K562 (cell line): Measurements from ENCODE around the gene ANAPC10. TPM values are rescaled to one million over a fixed set of nuclear protein-coding genes. Genes with fewer than 3 reads are reported as not detected.

ENCODE experiments used
- CBFA2T2 ChIP-seq: fragments of 450-650 bp; conservative IDR thresholded peaks from 2 replicates; pipeline ENCODE4 v1.6.1; 2017; ENCODE audit warnings: mild to moderate bottlenecking
- ELF2 ChIP-seq: fragments of 250-450 bp; sonication (Bioruptor Pico); IDR thresholded peaks from 2 replicates; pipeline ENCODE4 v1.5.0; 2021; ENCODE audit warnings: mild to moderate bottlenecking
- HDAC8 ChIP-seq: fragments of 450-650 bp; IDR thresholded peaks from 2 replicates; pipeline ENCODE4 v1.6.1; 2016; ENCODE audit warnings: mild to moderate bottlenecking, missing genetic modification characterization, moderate library complexity, missing compliant biosample characterization
- HLTF ChIP-seq: fragments of 450-650 bp; IDR thresholded peaks from 2 replicates; pipeline ENCODE4 v1.6.1; 2016
- HMGN3 ChIP-seq: IDR thresholded peaks from 2 replicates; pipeline ENCODE4 v1.6.1; 2011; ENCODE audit warnings: borderline replicate concordance, low read depth, mild to moderate bottlenecking, mixed read lengths, low read length; ENCODE audit not compliant: insufficient read length; ENCODE audit errors: extremely low read depth
- HNRNPK ChIP-seq: fragments of 200-400 bp; formaldehyde crosslinking; IDR thresholded peaks from one replicate; pipeline ENCODE4 v1.6.1; 2018; ENCODE audit warnings: mild to moderate bottlenecking, low read depth, low read length; ENCODE audit not compliant: poor library complexity, severe bottlenecking
- MTA1 ChIP-seq: fragments of 450-650 bp; IDR thresholded peaks from 2 replicates; pipeline ENCODE4 v1.6.1; 2017; ENCODE audit warnings: borderline replicate concordance
- NCOA6 ChIP-seq: fragments of 450-650 bp; IDR thresholded peaks from 2 replicates; pipeline ENCODE4 v1.6.1; 2017; ENCODE audit warnings: mild to moderate bottlenecking
- NFATC3 ChIP-seq: fragments of 450-650 bp; IDR thresholded peaks from 2 replicates; pipeline ENCODE4 v1.6.1; 2017; ENCODE audit warnings: mild to moderate bottlenecking
- POLR2AphosphoS5 ChIP-seq: IDR thresholded peaks from 2 replicates; pipeline ENCODE4 v1.6.1; 2011; ENCODE audit warnings: mild to moderate bottlenecking, low read depth, low read length, moderate library complexity; ENCODE audit not compliant: control insufficient read depth, insufficient read depth
- POU5F1 ChIP-seq: fragments of 150-350 bp; IDR thresholded peaks from 2 replicates; pipeline ENCODE4 v1.6.1; 2014; ENCODE audit warnings: borderline replicate concordance, low read length, low read depth, mild to moderate bottlenecking; ENCODE audit not compliant: partially characterized antibody
- PTTG1 ChIP-seq: fragments of 450-650 bp; IDR thresholded peaks from 2 replicates; pipeline ENCODE4 v1.6.1; 2016; ENCODE audit warnings: low read depth, mild to moderate bottlenecking, missing genetic modification characterization, missing compliant biosample characterization
- RAD51 ChIP-seq: fragments of 450-650 bp; IDR thresholded peaks from 2 replicates; pipeline ENCODE4 v1.7.1; 2016; ENCODE audit warnings: low read depth, mild to moderate bottlenecking, borderline replicate concordance
- SMARCB1 ChIP-seq: IDR thresholded peaks from 2 replicates; pipeline ENCODE4 v1.6.1; 2011; ENCODE audit warnings: improper control_type of control experiment, low read depth; ENCODE audit not compliant: insufficient read length
- SRF ChIP-seq, 2 experiments: fragments of 250-450, 450-650 bp in 1 of 2; sonication (Bioruptor Pico) in 1 of 2; sonication (generic) in 1 of 2; formaldehyde crosslinking; IDR thresholded peaks; 2 replicates each; pipeline versions ENCODE4 v1.5.0 to v1.5.1; 2020 to 2022; ENCODE audit warnings: mild to moderate bottlenecking in 1 of 2, missing genetic modification reagents in 1 of 2
- TCF3 ChIP-seq: sonication (generic); formaldehyde crosslinking; IDR thresholded peaks from 2 replicates; pipeline ENCODE4 v1.4.0; 2020; ENCODE audit warnings: mild to moderate bottlenecking, missing genetic modification reagents
- ZNF282 ChIP-seq: sonication (generic); formaldehyde crosslinking; IDR thresholded peaks from 2 replicates; pipeline ENCODE4 v1.8.1; 2023; ENCODE audit warnings: missing genetic modification reagents
- ZNF79 ChIP-seq: fragments of 250-450 bp; sonication (Bioruptor Pico); IDR thresholded peaks from 2 replicates; pipeline ENCODE4 v1.4.0; 2020; ENCODE audit warnings: low read depth, mild to moderate bottlenecking, moderate library complexity
- polyA plus RNA-seq, 8 experiments: library from polyadenylated mRNA; depleted of rRNA in 4 of 8; stranded (reverse) in 5 of 8; unstranded in 3 of 8; fragments of >200 nt; fragmentation: Nextera tagmentation in 2 of 8; fragmentation: Illumina TruSeq in 1 of 8; extraction: Ambion mirVana in 2 of 8; extraction: Trizol in 1 of 8; gene quantifications; 2 replicates each; pipeline versions ENCODE4 v1.2.1 to v1.2.3, GENCODE V29; 2011 to 2014; ENCODE audit warnings: inconsistent platforms in 1 of 8, missing spikeins in 1 of 8
- total RNA-seq, 7 experiments: library from RNA; depleted of rRNA in 6 of 7; stranded (reverse); fragments of >200 nt in 6 of 7; fragmentation: Illumina TruSeq in 2 of 7; extraction: Trizol in 2 of 7; gene quantifications; 2 replicates each; pipeline versions ENCODE4 v1.2.1 to v1.2.3, GENCODE V29; 2011 to 2021; ENCODE audit warnings: low replicate concordance in 1 of 7
- TF ChIP-seq, protein P1 (sequence below): conservative IDR thresholded peaks from 2 replicates; pipeline ENCODE4 v1.6.1; 2011; ENCODE audit warnings: low read depth, mild to moderate bottlenecking, low read length; ENCODE audit not compliant: control insufficient read depth
- TF ChIP-seq, protein P2 (sequence below): IDR thresholded peaks from 3 replicates; pipeline ENCODE4 v1.6.1; 2011; ENCODE audit warnings: borderline replicate concordance, mild to moderate bottlenecking, moderate library complexity; ENCODE audit not compliant: insufficient read length; ENCODE audit errors: extremely low read depth
- TF ChIP-seq, protein P3 (sequence below), 3 experiments: fragments of 200-800 bp in 1 of 3; sonication (Bioruptor generic) in 1 of 3; sonication (generic) in 1 of 3; formaldehyde crosslinking in 1 of 3; IDR thresholded peaks; 2 replicates each; pipeline versions ENCODE4 v1.6.1 to v1.8.0; 2016 to 2022; ENCODE audit warnings: mild to moderate bottlenecking in 2 of 3, missing compliant biosample characterization in 2 of 3, missing genetic modification characterization in 2 of 3, missing genetic modification reagents in 1 of 3

The ANAPC10 gene
- total and polyA plus RNA-seq, 9 of the 15 experiments (the other 6 are each of a cell fraction or from before 2014, with no cell fraction given), result 31.0 to 96.2 (median 60.3) TPM

DNA sequence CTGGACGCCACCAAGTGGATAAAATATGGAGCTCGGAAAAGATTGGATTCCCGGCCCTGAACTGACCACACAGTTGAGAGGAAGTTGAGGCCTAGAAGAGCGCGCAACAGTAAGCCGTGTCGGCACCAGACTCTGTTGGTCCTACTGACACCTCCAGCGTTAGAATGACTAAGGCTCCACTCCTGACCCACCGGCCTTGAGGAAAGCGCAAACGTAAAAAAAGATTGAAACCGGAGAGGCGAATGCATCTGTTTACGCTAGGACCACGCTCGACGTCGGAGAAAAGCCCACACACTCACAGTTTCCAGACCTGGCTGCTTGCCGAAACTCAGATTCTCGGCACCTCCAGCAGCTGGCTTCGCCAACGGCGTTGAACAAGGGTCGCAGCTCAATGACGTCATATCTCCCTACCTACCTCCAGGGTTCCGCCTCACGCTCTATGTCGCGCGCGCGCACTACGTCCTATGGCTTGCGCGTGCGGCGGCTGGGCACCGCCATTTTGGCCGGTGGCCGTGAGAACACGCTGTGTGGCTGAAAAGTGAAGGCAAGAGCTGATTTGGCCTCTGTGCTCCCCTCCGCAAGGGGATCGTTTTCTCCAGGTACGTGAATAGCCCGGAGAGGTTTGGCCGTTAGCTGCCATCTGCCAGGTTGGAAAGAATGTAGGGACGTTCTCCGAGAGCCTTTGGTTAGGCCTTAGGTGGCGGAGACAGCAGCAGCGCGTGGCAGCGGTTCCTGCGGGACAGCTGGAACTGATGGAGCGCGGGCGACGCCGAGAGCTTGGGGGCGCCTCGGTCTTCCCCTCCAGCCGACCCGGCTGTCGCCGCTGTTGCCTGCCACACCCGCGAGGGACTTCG lies at the start of gene ANAPC10, which contains the start of gene ABCE1 (continued):
- TF ChIP-seq, protein P1, sequence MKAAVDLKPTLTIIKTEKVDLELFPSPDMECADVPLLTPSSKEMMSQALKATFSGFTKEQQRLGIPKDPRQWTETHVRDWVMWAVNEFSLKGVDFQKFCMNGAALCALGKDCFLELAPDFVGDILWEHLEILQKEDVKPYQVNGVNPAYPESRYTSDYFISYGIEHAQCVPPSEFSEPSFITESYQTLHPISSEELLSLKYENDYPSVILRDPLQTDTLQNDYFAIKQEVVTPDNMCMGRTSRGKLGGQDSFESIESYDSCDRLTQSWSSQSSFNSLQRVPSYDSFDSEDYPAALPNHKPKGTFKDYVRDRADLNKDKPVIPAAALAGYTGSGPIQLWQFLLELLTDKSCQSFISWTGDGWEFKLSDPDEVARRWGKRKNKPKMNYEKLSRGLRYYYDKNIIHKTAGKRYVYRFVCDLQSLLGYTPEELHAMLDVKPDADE, result peak; percentile 75
- TF ChIP-seq SMARCB1 (no peak), HLTF (0 out of 2 replicates have a peak, but pooled peaks have one; percentile 24), HDAC8 (tag) (no peak), MTA1 (peak; percentile 99), NFATC3 (no peak), CBFA2T2 (no peak), ELF2 (CRISPR knock-in tag) (no peak), HNRNPK (no peak), NCOA6 (peak; percentile 67), SRF (CRISPR knock-in tag; IDR thresholded peaks at IDR 0.05) (no peak), HMGN3 (peak; percentile 76), POU5F1 (no peak), RAD51 (no peak; the same call in 1 of the 2 replicates), POLR2AphosphoS5 (peak; percentile 89), PTTG1 (tag) (no peak), ZNF79 (no peak), ZNF282 (CRISPR knock-in tag) (no peak), TCF3 (peak; percentile 40; the same call in 1 of the 2 replicates)
- TF ChIP-seq, protein P2, sequence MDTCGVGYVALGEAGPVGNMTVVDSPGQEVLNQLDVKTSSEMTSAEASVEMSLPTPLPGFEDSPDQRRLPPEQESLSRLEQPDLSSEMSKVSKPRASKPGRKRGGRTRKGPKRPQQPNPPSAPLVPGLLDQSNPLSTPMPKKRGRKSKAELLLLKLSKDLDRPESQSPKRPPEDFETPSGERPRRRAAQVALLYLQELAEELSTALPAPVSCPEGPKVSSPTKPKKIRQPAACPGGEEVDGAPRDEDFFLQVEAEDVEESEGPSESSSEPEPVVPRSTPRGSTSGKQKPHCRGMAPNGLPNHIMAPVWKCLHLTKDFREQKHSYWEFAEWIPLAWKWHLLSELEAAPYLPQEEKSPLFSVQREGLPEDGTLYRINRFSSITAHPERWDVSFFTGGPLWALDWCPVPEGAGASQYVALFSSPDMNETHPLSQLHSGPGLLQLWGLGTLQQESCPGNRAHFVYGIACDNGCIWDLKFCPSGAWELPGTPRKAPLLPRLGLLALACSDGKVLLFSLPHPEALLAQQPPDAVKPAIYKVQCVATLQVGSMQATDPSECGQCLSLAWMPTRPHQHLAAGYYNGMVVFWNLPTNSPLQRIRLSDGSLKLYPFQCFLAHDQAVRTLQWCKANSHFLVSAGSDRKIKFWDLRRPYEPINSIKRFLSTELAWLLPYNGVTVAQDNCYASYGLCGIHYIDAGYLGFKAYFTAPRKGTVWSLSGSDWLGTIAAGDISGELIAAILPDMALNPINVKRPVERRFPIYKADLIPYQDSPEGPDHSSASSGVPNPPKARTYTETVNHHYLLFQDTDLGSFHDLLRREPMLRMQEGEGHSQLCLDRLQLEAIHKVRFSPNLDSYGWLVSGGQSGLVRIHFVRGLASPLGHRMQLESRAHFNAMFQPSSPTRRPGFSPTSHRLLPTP, result no peak
- TF ChIP-seq, protein P3, sequence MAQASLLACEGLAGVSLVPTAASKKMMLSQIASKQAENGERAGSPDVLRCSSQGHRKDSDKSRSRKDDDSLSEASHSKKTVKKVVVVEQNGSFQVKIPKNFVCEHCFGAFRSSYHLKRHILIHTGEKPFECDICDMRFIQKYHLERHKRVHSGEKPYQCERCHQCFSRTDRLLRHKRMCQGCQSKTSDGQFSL (CRISPR knock-in tag; IDR thresholded peaks at IDR 0.05), result no peak
- TF ChIP-seq, protein P3 (tag; IDR thresholded peaks at IDR 0.05), result no peak
